CD14-positive monocyte (primary cell): ENCODE measurements around the gene MED12L. TPM values are rescaled to one million over a fixed set of nuclear protein-coding genes. Genes with fewer than 3 reads are reported as not detected.

Experiments used
- DNase-seq, 3 donors: peaks; one replicate each; pipeline ENCODE4 v3.0.0-alpha.2; 2011 to 2022
- H2AFZ ChIP-seq: 2 replicates; pipeline ENCODE4 v1.6.0; 2012; ENCODE audit warnings: mild to moderate bottlenecking, low read depth, low read length, inconsistent platforms; ENCODE audit not compliant: insufficient read depth, poor library complexity, severe bottlenecking
- H3K27ac ChIP-seq, 2 donors: 1 replicate in 1 of 2; 2 replicates in 1 of 2; pipeline ENCODE4 v1.5.1; 2012 to 2013; ENCODE audit warnings: low read length in 2 of 2, control low read depth in 1 of 2, inconsistent platforms in 1 of 2, low read depth in 1 of 2, mild to moderate bottlenecking in 1 of 2
- H3K27me3 ChIP-seq, 2 donors: one replicate each; pipeline versions ENCODE4 v1.6.0 to v1.6.1; 2011 to 2013; ENCODE audit warnings: low read length in 2 of 2; ENCODE audit not compliant: control insufficient read depth in 2 of 2, insufficient read depth in 2 of 2
- H3K36me3 ChIP-seq, 2 donors: replicated peaks in 1 of 2; 1 replicate in 1 of 2; 2 replicates in 1 of 2; pipeline versions ENCODE4 v1.5.1 to v1.6.1; 2012 to 2013; ENCODE audit warnings: low read length in 2 of 2, control low read depth in 1 of 2, inconsistent platforms in 1 of 2, mild to moderate bottlenecking in 1 of 2; ENCODE audit not compliant: insufficient read depth in 2 of 2, control insufficient read depth in 1 of 2
- H3K4me1 ChIP-seq, 2 donors: 1 replicate in 1 of 2; 2 replicates in 1 of 2; pipeline versions ENCODE4 v1.5.1 to v1.6.1; 2012 to 2013; ENCODE audit warnings: low read length in 2 of 2, control low read depth in 1 of 2, inconsistent platforms in 1 of 2, mild to moderate bottlenecking in 1 of 2, moderate library complexity in 1 of 2; ENCODE audit not compliant: insufficient read depth in 2 of 2, control insufficient read depth in 1 of 2
- H3K4me2 ChIP-seq: replicated peaks from 2 replicates; pipeline ENCODE3; 2012; ENCODE audit warnings: low read length, moderate library complexity, mild to moderate bottlenecking; ENCODE audit not compliant: poor library complexity, severe bottlenecking; ENCODE audit errors: extremely low read depth
- H3K4me3 ChIP-seq, 3 experiments: fragments of 200-600 bp in 1 of 3; sonication (generic) in 1 of 3; replicated peaks in 1 of 3; 1 replicate in 2 of 3; 2 replicates in 1 of 3; pipeline ENCODE4 v1.5.1; 2011 to 2013; ENCODE audit warnings: low read length in 3 of 3, mild to moderate bottlenecking in 3 of 3, control low read depth in 2 of 3, low read depth in 2 of 3, inconsistent platforms in 1 of 3, moderate library complexity in 1 of 3
- H3K79me2 ChIP-seq: 2 replicates; pipeline ENCODE4 v1.6.0; 2012; ENCODE audit warnings: mild to moderate bottlenecking, control low read depth, inconsistent platforms, low read length, moderate library complexity; ENCODE audit not compliant: insufficient read depth
- H3K9ac ChIP-seq: 2 replicates; pipeline ENCODE4 v1.6.0; 2017; ENCODE audit warnings: low read length, mild to moderate bottlenecking; ENCODE audit not compliant: insufficient read depth, poor library complexity, severe bottlenecking
- H3K9me3 ChIP-seq, 2 donors: replicated peaks in 1 of 2; 1 replicate in 1 of 2; 2 replicates in 1 of 2; pipeline versions ENCODE4 v1.5.1 to v1.6.1; 2012 to 2013; ENCODE audit warnings: low read length in 2 of 2, control low read depth in 1 of 2; ENCODE audit not compliant: control insufficient read depth in 1 of 2, insufficient read depth in 1 of 2
- H4K20me1 ChIP-seq: 2 replicates; pipeline ENCODE4 v1.6.0; 2012; ENCODE audit warnings: mild to moderate bottlenecking, low read length, control low read depth, moderate library complexity; ENCODE audit not compliant: insufficient read depth
- H3K27ac Mint-ChIP-seq, 7 donors: one replicate each; pipeline ENCODE4 v1.8.0; 2020; ENCODE audit warnings: mild to moderate bottlenecking in 7 of 7, mixed read lengths in 7 of 7, moderate library complexity in 6 of 7, inconsistent platforms in 2 of 7
- H3K27me3 Mint-ChIP-seq, 3 donors: one replicate each; pipeline ENCODE4 v1.8.0; 2021 to 2022; ENCODE audit warnings: low read depth in 3 of 3, mild to moderate bottlenecking in 3 of 3, mixed read lengths in 3 of 3, moderate library complexity in 3 of 3, inconsistent platforms in 1 of 3
- H3K36me3 Mint-ChIP-seq, 2 donors: one replicate each; pipeline ENCODE4 v1.8.0; 2020; ENCODE audit warnings: mixed read lengths in 2 of 2, inconsistent platforms in 1 of 2, mild to moderate bottlenecking in 1 of 2
- H3K4me1 Mint-ChIP-seq: one replicate; pipeline ENCODE4 v1.8.0; 2020; ENCODE audit warnings: mild to moderate bottlenecking, mixed read lengths
- H3K4me3 Mint-ChIP-seq, 2 donors: one replicate each; pipeline ENCODE4 v1.8.0; 2020; ENCODE audit warnings: mild to moderate bottlenecking in 2 of 2, mixed read lengths in 2 of 2, moderate library complexity in 1 of 2
- H3K9me3 Mint-ChIP-seq, 7 donors: one replicate each; pipeline ENCODE4 v1.8.0; 2020 to 2022; ENCODE audit warnings: mixed read lengths in 7 of 7, mild to moderate bottlenecking in 6 of 7, moderate library complexity in 6 of 7, inconsistent platforms in 2 of 7
- WGBS: methylation state at CpG from one replicate; pipeline ENCODE4 v1.1.5; 2013; ENCODE audit warnings: missing lambda C conversion rate; ENCODE audit not compliant: insufficient coverage; 5-methylcytosine and 5-hydroxymethylcytosine counted together
- intact Hi-C, 2 donors: fragments of 100-400 bp; cut with micrococcal nuclease; formaldehyde crosslinking; loops; one replicate each; pipeline versions ENCODE4 v1.15.0 to v1.15.1; 2023
- polyA plus RNA-seq, 3 donors: library from polyadenylated mRNA; depleted of rRNA in 1 of 3; unstranded in 2 of 3; stranded (reverse) in 1 of 3; fragments of 300-500 nt in 2 of 3; fragments of >200 nt in 1 of 3; fragmentation: Illumina TruSeq in 2 of 3; gene quantifications; 1 replicate in 2 of 3; 2 replicates in 1 of 3; pipeline ENCODE4 v1.2.3, GENCODE V29; 2012 to 2021
- TF ChIP-seq, protein P1 (sequence below): fragments of 200-600 bp; IDR thresholded peaks from one replicate; pipeline ENCODE4 v1.8.0; 2022; ENCODE audit warnings: antibody characterized with exemption, mild to moderate bottlenecking

The MED12L gene
- polyA plus RNA-seq, 3 donors: 0.12 to 0.29 TPM; not detected in 1

GRCh38 chr3:151227266-151227806, 141.9 kb downstream of the MED12L start:
- Histone ChIP-seq H2AFZ (no peak overlapping the region), H3K9me3 (no peaks in the 10 kb centered on the region), H3K36me3 (no peaks in the 10 kb centered on the region), H3K79me2 (no peaks in the 10 kb centered on the region), H3K27ac (peak overlapping the region in 1 of 2 donors; percentile 51), H3K4me1 (peaks cover 26 to 43% of the 10 kb centered on the region in 2 donors), H3K27me3 (no peaks in the 10 kb centered on the region), H3K4me2 (peak overlapping the region; percentile 24), H3K4me3 (no peak overlapping the region), H3K9ac (no peak overlapping the region), H4K20me1 (no peaks in the 10 kb centered on the region)
- peaks cover 0 to 5% (median 2%) of the 10 kb centered on the region in 7 donors for H3K9me3 Mint-ChIP-seq
- DNase-seq: no peak
- no CpG with 5 or more reads among the region's 6 CpGs for WGBS
- TF ChIP-seq, protein P1, sequence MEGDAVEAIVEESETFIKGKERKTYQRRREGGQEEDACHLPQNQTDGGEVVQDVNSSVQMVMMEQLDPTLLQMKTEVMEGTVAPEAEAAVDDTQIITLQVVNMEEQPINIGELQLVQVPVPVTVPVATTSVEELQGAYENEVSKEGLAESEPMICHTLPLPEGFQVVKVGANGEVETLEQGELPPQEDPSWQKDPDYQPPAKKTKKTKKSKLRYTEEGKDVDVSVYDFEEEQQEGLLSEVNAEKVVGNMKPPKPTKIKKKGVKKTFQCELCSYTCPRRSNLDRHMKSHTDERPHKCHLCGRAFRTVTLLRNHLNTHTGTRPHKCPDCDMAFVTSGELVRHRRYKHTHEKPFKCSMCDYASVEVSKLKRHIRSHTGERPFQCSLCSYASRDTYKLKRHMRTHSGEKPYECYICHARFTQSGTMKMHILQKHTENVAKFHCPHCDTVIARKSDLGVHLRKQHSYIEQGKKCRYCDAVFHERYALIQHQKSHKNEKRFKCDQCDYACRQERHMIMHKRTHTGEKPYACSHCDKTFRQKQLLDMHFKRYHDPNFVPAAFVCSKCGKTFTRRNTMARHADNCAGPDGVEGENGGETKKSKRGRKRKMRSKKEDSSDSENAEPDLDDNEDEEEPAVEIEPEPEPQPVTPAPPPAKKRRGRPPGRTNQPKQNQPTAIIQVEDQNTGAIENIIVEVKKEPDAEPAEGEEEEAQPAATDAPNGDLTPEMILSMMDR: no peak
- peaks cover 39% of the 10 kb centered on the region for H3K4me1 Mint-ChIP-seq
- H3K27me3 Mint-ChIP-seq: peaks cover 0 to 2% (median 0%) of the 10 kb centered on the region in 3 donors
- peak overlapping the region; percentile 53 to 87 (median 64) for H3K27ac Mint-ChIP-seq
- intact Hi-C loops: loop anchor here (2.0 to 5.0 kb wide), 2 partner anchors 55 to 60 kb away; no protein-coding TSS in a partner anchor
- no peak overlapping the region for H3K4me3 Mint-ChIP-seq
- H3K36me3 Mint-ChIP-seq: peaks cover 1 to 3% of the 10 kb centered on the region in 2 donors

- Mint-ChIP-seq H3K27ac (peak overlapping the region; percentile 55 to 87 (median 73)), H3K4me3 (no peak overlapping the region), H3K36me3 (no peaks in the 10 kb centered on the region), H3K4me1 (peaks cover 39% of the 10 kb centered on the region), H3K27me3 (peaks cover 0 to 2% (median 0%) of the 10 kb centered on the region in 3 donors), H3K9me3 (no peaks in the 10 kb centered on the region)
- H3K9me3 ChIP-seq: no peaks in the 10 kb centered on the region
- H3K27ac ChIP-seq: peak overlapping the region in 1 of 2 donors; percentile 51
- H3K79me2 ChIP-seq: no peaks in the 10 kb centered on the region
- H3K9ac ChIP-seq: no peak overlapping the region
- DNase-seq: peak; percentile 68 to 77 (median 74)
- peak overlapping the region; percentile 39 for H2AFZ ChIP-seq
- peaks cover 26 to 43% of the 10 kb centered on the region in 2 donors for H3K4me1 ChIP-seq
- no peaks in the 10 kb centered on the region for H3K36me3 ChIP-seq
- intact Hi-C loops: loop anchor here (2.0 to 5.0 kb wide), 2 partner anchors 55 to 61 kb away; no protein-coding TSS in a partner anchor
- no peaks in the 10 kb centered on the region for H3K27me3 ChIP-seq
- no CpG with 5 or more reads among the region's 9 CpGs for WGBS
- TF ChIP-seq, protein P1: peak; percentile 91
- no peak overlapping the region for H3K4me3 ChIP-seq
- H3K4me2 ChIP-seq: peak overlapping the region; percentile 24
- H4K20me1 ChIP-seq: no peaks in the 10 kb centered on the region
Measured at GRCh38 chr3:151227807-151228665, 142.6 kb downstream of the MED12L start.
